K562 (cell line): ENCODE data around the gene CCM2. TPM values are rescaled to one million over a fixed set of nuclear protein-coding genes. Genes with fewer than 3 reads are reported as not detected.

Experiments
- ATAC-seq: fragments of 200-7000 bp; cut with Tn5 transposase; 3 replicates; pipeline ENCODE4 v1.9.1; 2020; ENCODE audit warnings: moderate library complexity
- BruUV-seq: library from RNA; stranded (reverse); fragments of 400-500 nt; replicated peaks from 2 replicates; lab custom pipeline; 2021; lab: Mats Ljungman, UMichigan
- CTCF ChIA-PET: fragments of 300-600 bp; formaldehyde crosslinking; extraction: SDS; loops from one replicate; lab custom pipeline; 2021; ENCODE audit warnings: low intra/inter-chr PET ratio; lab: Yijun Ruan, JAX
- POLR2A ChIA-PET: fragments of 300-600, 350-650 bp; sonication (Branson Sonifier 250); formaldehyde crosslinking; extraction: SDS; loops from one replicate; lab custom pipeline; 2021; ENCODE audit warnings: antibody characterized with exemption, inconsistent platforms; lab: Yijun Ruan, JAX
- DNase-seq, 4 experiments: peaks; one replicate each; pipeline versions ENCODE4 v3.0.0 to v3.0.0-alpha.2; 2011 to 2018; ENCODE audit warnings: low spot score in 3 of 4, mixed read lengths in 3 of 4; ENCODE audit errors: extremely low read depth in 1 of 4
- FAIRE-seq: peaks from 2 replicates; lab custom pipeline; 2011; peaks lifted over from hg19 to GRCh38; lab: Jason Lieb, UNC
- H2AFZ ChIP-seq: 2 replicates; pipeline ENCODE4 v1.6.0; 2011; ENCODE audit warnings: low read depth, low read length, control low read depth, inconsistent platforms
- H3K27ac ChIP-seq: fragments of 200-600 bp; 3 replicates; pipeline ENCODE4 v1.8.0; 2011; ENCODE audit warnings: low read depth, mild to moderate bottlenecking, control low read depth, inconsistent platforms, low read length, moderate library complexity, mixed read lengths; ENCODE audit errors: extremely low read depth
- H3K27me3 ChIP-seq, 2 experiments: fragments of 300-600 bp in 1 of 2; 2 replicates in 1 of 2; 3 replicates in 1 of 2; pipeline versions ENCODE4 v1.6.0 to v1.8.0; 2011; ENCODE audit warnings: inconsistent platforms in 2 of 2, low read length in 2 of 2, mild to moderate bottlenecking in 1 of 2, mixed read lengths in 1 of 2, moderate library complexity in 1 of 2; ENCODE audit not compliant: control insufficient read depth in 2 of 2, insufficient read depth in 2 of 2
- H3K36me3 ChIP-seq: fragments of 300-600 bp; 3 replicates; pipeline ENCODE4 v1.8.0; 2011; ENCODE audit warnings: mild to moderate bottlenecking, low read length, inconsistent platforms; ENCODE audit not compliant: control insufficient read depth, insufficient read depth
- H3K4me1 ChIP-seq, 2 experiments: fragments of 200-600 bp in 1 of 2; replicated peaks in 1 of 2; 2 replicates in 1 of 2; 3 replicates in 1 of 2; pipeline versions ENCODE4 v1.5.1 to v1.8.0; 2011; ENCODE audit warnings: inconsistent platforms in 2 of 2, low read length in 2 of 2, mild to moderate bottlenecking in 1 of 2, mixed read lengths in 1 of 2, moderate library complexity in 1 of 2; ENCODE audit not compliant: control insufficient read depth in 2 of 2, insufficient read depth in 2 of 2
- H3K4me2 ChIP-seq: 2 replicates; pipeline ENCODE4 v1.6.1; 2011; ENCODE audit warnings: low read length, control low read depth, inconsistent platforms, mixed read lengths; ENCODE audit not compliant: insufficient read depth
- H3K4me3 ChIP-seq: fragments of 200-600 bp; sonication (generic), shearing (Covaris generic); 2 replicates; pipeline ENCODE4 v1.5.1; 2016; ENCODE audit warnings: control low read depth, inconsistent platforms
- H3K79me2 ChIP-seq: fragments of 200-600 bp; 3 replicates; pipeline ENCODE4 v1.8.0; 2011; ENCODE audit warnings: low read length, inconsistent platforms; ENCODE audit not compliant: control insufficient read depth, insufficient read depth
- H3K9ac ChIP-seq, 2 experiments: 2 replicates each; pipeline versions ENCODE4 v1.6.0 to v1.6.1; 2011; ENCODE audit warnings: low read depth in 2 of 2, low read length in 2 of 2, control low read depth in 1 of 2, inconsistent platforms in 1 of 2, mild to moderate bottlenecking in 1 of 2, mixed read lengths in 1 of 2; ENCODE audit not compliant: insufficient read depth in 1 of 2
- H3K9me1 ChIP-seq: one replicate; pipeline ENCODE4 v1.6.0; 2011; ENCODE audit warnings: inconsistent platforms, mild to moderate bottlenecking, low read length, moderate library complexity; ENCODE audit not compliant: control insufficient read depth, insufficient read depth
- H3K9me3 ChIP-seq: replicated peaks from 2 replicates; pipeline ENCODE4 v1.5.1; 2011; ENCODE audit warnings: low read depth, low read length, inconsistent platforms; ENCODE audit not compliant: control insufficient read depth, insufficient read depth
- H4K20me1 ChIP-seq: replicated peaks from 2 replicates; pipeline ENCODE4 v1.6.1; 2011; ENCODE audit warnings: low read length, inconsistent platforms, mixed read lengths; ENCODE audit not compliant: control insufficient read depth, insufficient read depth
- CTBP1 ChIP-seq: fragments of 450-650 bp; IDR thresholded peaks from 2 replicates; pipeline ENCODE4 v1.6.1; 2016; ENCODE audit warnings: borderline replicate concordance
- CTCF ChIP-seq, 3 experiments: IDR thresholded peaks in 2 of 3; conservative IDR thresholded peaks in 1 of 3; 2 replicates each; pipeline ENCODE4 v1.5.1; 2011 to 2012; ENCODE audit warnings: low read length in 3 of 3, mild to moderate bottlenecking in 3 of 3, control low read depth in 2 of 3, improper control_type of control experiment in 1 of 3, inconsistent platforms in 1 of 3, low read depth in 1 of 3, mixed read lengths in 1 of 3, moderate library complexity in 1 of 3; ENCODE audit not compliant: insufficient read depth in 2 of 3
- ETV1 ChIP-seq: fragments of 450-650 bp; conservative IDR thresholded peaks from 2 replicates; pipeline ENCODE4 v1.6.1; 2016; ENCODE audit warnings: missing genetic modification characterization, control low read depth, low read depth, missing compliant biosample characterization
- RAD21 ChIP-seq, 2 experiments: fragments of 250-450 bp in 1 of 2; fragments of 450-650 bp in 1 of 2; sonication (Bioruptor Pico) in 1 of 2; formaldehyde crosslinking in 1 of 2; IDR thresholded peaks in 1 of 2; conservative IDR thresholded peaks in 1 of 2; 2 replicates each; pipeline versions ENCODE4 v1.4.0 to v1.8.0; 2020 to 2022; ENCODE audit warnings: mild to moderate bottlenecking in 2 of 2, moderate library complexity in 1 of 2
- REST ChIP-seq, 2 experiments: fragments of 450-650 bp; formaldehyde crosslinking in 1 of 2; IDR thresholded peaks; 2 replicates each; pipeline versions ENCODE4 v1.4.0 to v1.6.1; 2014 to 2020; ENCODE audit warnings: mild to moderate bottlenecking in 2 of 2, borderline replicate concordance in 1 of 2, low read depth in 1 of 2
- SNIP1 ChIP-seq: fragments of 450-650 bp; IDR thresholded peaks from 2 replicates; pipeline ENCODE4 v1.7.1; 2017; ENCODE audit warnings: low read depth, mild to moderate bottlenecking
- WGBS: fragments of 100-300 bp; shearing (Covaris generic); methylation state at CpG from one replicate; pipeline ENCODE4 v1.1.6; 2016; ENCODE audit warnings: low coverage, mixed read lengths; ENCODE audit not compliant: insufficient coverage; ENCODE audit errors: missing lambda C conversion rate; 5-methylcytosine and 5-hydroxymethylcytosine counted together
- in situ Hi-C: fragments of 300-500 bp; cut with MboI; formaldehyde crosslinking; loops from 4 replicates; pipeline ENCODE4 v1.15.0; 2018; ENCODE audit warnings: inconsistent platforms, mixed read lengths
- intact Hi-C: fragments of 100-400 bp; cut with micrococcal nuclease; formaldehyde crosslinking; loops from 2 replicates; pipeline ENCODE4 v1.14.2; 2022
- polyA plus RNA-seq, 8 experiments: library from polyadenylated mRNA; depleted of rRNA in 4 of 8; stranded (reverse) in 5 of 8; unstranded in 3 of 8; fragments of >200 nt; fragmentation: Nextera tagmentation in 2 of 8; fragmentation: Illumina TruSeq in 1 of 8; extraction: Ambion mirVana in 2 of 8; extraction: Trizol in 1 of 8; gene quantifications; 2 replicates each; pipeline versions ENCODE4 v1.2.1 to v1.2.3, GENCODE V29; 2011 to 2014; ENCODE audit warnings: inconsistent platforms in 1 of 8, missing spikeins in 1 of 8
- total RNA-seq, 7 experiments: library from RNA; depleted of rRNA in 6 of 7; stranded (reverse); fragments of >200 nt in 6 of 7; fragmentation: Illumina TruSeq in 2 of 7; extraction: Trizol in 2 of 7; gene quantifications; 2 replicates each; pipeline versions ENCODE4 v1.2.1 to v1.2.3, GENCODE V29; 2011 to 2021; ENCODE audit warnings: low replicate concordance in 1 of 7

Gene CCM2
- total and polyA plus RNA-seq, 9 of the 15 experiments (the other 6 are each of a cell fraction or from before 2014, with no cell fraction given) = 0.41 to 38.6 (median 25.9) TPM

- H3K27ac ChIP-seq = no peak overlapping the region
- H3K4me2 ChIP-seq = no peak overlapping the region
- peaks cover 0 to 37% of the 10 kb centered on the region in 2 experiments; a peak in 1 of 5 replicates for H3K4me1 ChIP-seq
- H3K36me3 ChIP-seq = peaks cover 17% of the 10 kb centered on the region; the same call in 1 of the 3 replicates
- CTCF ChIA-PET = no interaction called here
- H3K9ac ChIP-seq = no peak overlapping the region; a peak in 1 of 4 replicates
- intact Hi-C loops = no loop called here
- TF ChIP-seq REST (IDR thresholded peaks at IDR 0.05; ENCODE audit: borderline replicate concordance) (peak; percentile 27; the same call in 1 of the 2 replicates), REST (CRISPR knock-in tag; IDR thresholded peaks at IDR 0.05; ENCODE audit: low read depth) (no peak), RAD21 (CRISPR knock-in tag; conservative IDR thresholded peaks at IDR 0.05 in 1 of 2, IDR thresholded peaks at IDR 0.05 in 1 of 2) (peak in 1 of 2 experiments; percentile 43; a peak in 2 of 4 replicates), SNIP1 (no peak), CTBP1 (peak; percentile 60; the same call in 1 of the 2 replicates), CTCF (IDR thresholded peaks at IDR 0.05 in 2 of 3, conservative IDR thresholded peaks at IDR 0.05 in 1 of 3; ENCODE audit: insufficient read depth in 2 of 3, low read depth in 1 of 3, low read length in 3 of 3) (peak in 1 of 3 experiments; percentile 29; a peak in 1 of 6 replicates), ETV1 (tag) (peak; percentile 54)
- ATAC-seq (peak; percentile 28), DNase-seq (no peak), FAIRE-seq (peak; percentile 67)
- H2AFZ ChIP-seq = no peak overlapping the region
- no peaks in the 10 kb centered on the region for H3K27me3 ChIP-seq
- no peak overlapping the region for H3K4me3 ChIP-seq
- no TSS peak for BruUV-seq
- no peaks in the 10 kb centered on the region for H3K9me3 ChIP-seq
- in situ Hi-C loops = no loop called here
- H4K20me1 ChIP-seq = peaks cover 4% of the 10 kb centered on the region; the same call in 1 of the 2 replicates
- no peaks in the 10 kb centered on the region for H3K9me1 ChIP-seq
- no peaks in the 10 kb centered on the region for H3K79me2 ChIP-seq
- 24% methylated on average over 14 of the region's 17 CpGs for WGBS
- POLR2A ChIA-PET = interaction anchor here (0.9 kb wide), 1 partner anchor 223 kb away, joined by 3 read pairs; no protein-coding TSS in a partner anchor
These were observed 80.4 kb downstream of the CCM2 start for GRCh38 chr7:45080265-45080957.
